ENCODE measurements around the gene KAT5.
"Not testable (repeated sequence)": the region's sequence is repeated elsewhere in the genome, so short reads cannot be mapped to it uniquely, and the experiment has no call there.

The KAT5 gene

GRCh38 chr11:65744026-65744698 is 32.1 kb downstream of the KAT5 start:
- DNase-seq (ENCODE audit: low read depth) = no peak

- DNase-seq (ENCODE audit: low read depth) = no peak
Observed at GRCh38 chr11:65744699-65745042, 32.6 kb downstream of the KAT5 start.

- no peak for DNase-seq (ENCODE audit: low read depth)
Observed at GRCh38 chr11:65745049-65745448, 33.0 kb downstream of the KAT5 start.

- not testable (repeated sequence) for DNase-seq (ENCODE audit: low read depth)
Observed at GRCh38 chr11:65762169-65762568, 50.1 kb downstream of the KAT5 start.

- DNase-seq (ENCODE audit: low read depth) = not testable (repeated sequence)
Observed at GRCh38 chr11:65762816-65763215, 50.8 kb downstream of the KAT5 start.

GRCh38 chr11:65764434-65764833 is 52.4 kb downstream of the KAT5 start:
- no peak for DNase-seq (ENCODE audit: low read depth)

GRCh38 chr11:65766535-65766934 is 54.5 kb downstream of the KAT5 start:
- DNase-seq (ENCODE audit: low read depth) = no peak

GRCh38 chr11:65767406-65767805 is 55.4 kb downstream of the KAT5 start:
- DNase-seq (ENCODE audit: low read depth) = no peak

GRCh38 chr11:65767806-65768205 is 55.8 kb downstream of the KAT5 start:
- DNase-seq (ENCODE audit: low read depth) = not testable (repeated sequence)
